Umbilical cord (tissue), 2 donors: ENCODE data around the gene TMEM74B. TPM values are rescaled to one million over a fixed set of nuclear protein-coding genes. Genes with fewer than 3 reads are reported as not detected.
"Not testable (repeated sequence)": the region's sequence is repeated elsewhere in the genome, so short reads cannot be mapped to it uniquely, and the experiment has no call there.

ENCODE experiments used
- DNase-seq: peaks from one replicate; pipeline ENCODE4 v3.0.0-alpha.2; 2015; ENCODE audit warnings: low spot score
- total RNA-seq: library from RNA; depleted of rRNA; stranded (reverse); fragments of >200 nt; gene quantifications from one replicate; pipeline ENCODE4 v1.2.3, GENCODE V29; 2014; ENCODE audit warnings: low replicate concordance; ENCODE audit not compliant: insufficient read depth

Gene TMEM74B
- total RNA-seq: 3.4 TPM

GRCh38 chr20:1184638-1185315, at the start of gene TMEM74B:
TSS of gene TMEM74B (minus strand) at chr20:1184981. CDS start at chr20:1183801, 1,180 bp downstream.
- no peak for DNase-seq

- DNase-seq: no peak
These were observed 47.7 kb upstream of the TMEM74B start for GRCh38 chr20:1232286-1233111.

- DNase-seq: no peak
These were observed 44.8 kb upstream of the TMEM74B start for GRCh38 chr20:1229541-1229940.

GRCh38 chr20:1225783-1226654, 41.2 kb upstream of the TMEM74B start, which contains the start of gene RAD21L1:
TSS of gene RAD21L1 (plus strand) at chr20:1226044. CDS start at chr20:1228454, 2,410 bp downstream.
- DNase-seq: peak; percentile 41

- DNase-seq: no peak
These were observed 40.5 kb upstream of the TMEM74B start for GRCh38 chr20:1225263-1225782.

GRCh38 chr20:1224205-1224890, 39.6 kb upstream of the TMEM74B start:
- no peak for DNase-seq

GRCh38 chr20:1222750-1223149, 38.0 kb upstream of the TMEM74B start:
- not testable (repeated sequence) for DNase-seq

GRCh38 chr20:1216527-1217427, 32.0 kb upstream of the TMEM74B start:
- not testable (repeated sequence) for DNase-seq

- DNase-seq: no peak
These were observed 30.8 kb upstream of the TMEM74B start for GRCh38 chr20:1215386-1216170.

- DNase-seq: no peak
These were observed 30.1 kb upstream of the TMEM74B start for GRCh38 chr20:1214838-1215261.

- peak; percentile 56 for DNase-seq
These were observed 28.0 kb upstream of the TMEM74B start for GRCh38 chr20:1212607-1213396.

- no peak for DNase-seq
These were observed 27.2 kb upstream of the TMEM74B start for GRCh38 chr20:1212023-1212422.

- DNase-seq: no peak
These were observed 25.7 kb upstream of the TMEM74B start for GRCh38 chr20:1210501-1210900.

- DNase-seq: no peak
These were observed 24.9 kb upstream of the TMEM74B start for GRCh38 chr20:1209447-1210387.

- DNase-seq: no peak
These were observed 22.6 kb upstream of the TMEM74B start for GRCh38 chr20:1207293-1207878.

GRCh38 chr20:1206366-1207148, 21.8 kb upstream of the TMEM74B start:
- no peak for DNase-seq
